Activated CD4-positive, alpha-beta T cell treated with anti-CD3 and anti-CD28 coated beads for 36 hours (primary cell): Measurements from ENCODE around the gene INIP. TPM values are rescaled to one million over a fixed set of nuclear protein-coding genes. Genes with fewer than 3 reads are reported as not detected.

Source experiments
- total RNA-seq, 2 experiments: library from RNA; stranded (reverse); gene quantifications; one replicate each; pipeline ENCODE4 v1.2.3, GENCODE V29; 2021

INIP gene
- total RNA-seq, 2 experiments from 2014 or later, result 37.3 to 37.7 TPM

Other genes starting within 250 kb of the INIP start
- gene KIAA1958, start 231.3 kb downstream of the INIP start, total RNA-seq, result 10 to 100 TPM in 1 of 2 experiments, 1 to 10 TPM in 1; 9.7 to 13.0 TPM
- 1 to 10 TPM; 4.2 to 4.6 TPM for gene SNX30, start 32.6 kb upstream of the INIP start, total RNA-seq
- not detected for gene SLC46A2, start 172.8 kb upstream of the INIP start, total RNA-seq